Middle frontal gyrus (tissue), 1 donor: ENCODE data around the gene TBC1D25.
"Not testable (repeated sequence)": the region's sequence is repeated elsewhere in the genome, so short reads cannot be mapped to it uniquely, and the experiment has no call there.

ENCODE experiments used
- DNase-seq: peaks from one replicate; pipeline ENCODE4 v3.0.0-alpha.2; 2015; ENCODE audit warnings: low spot score; ENCODE audit errors: extremely low spot score

Gene TBC1D25

GRCh38 chrX:48514868-48515460 lies 24.6 kb upstream of the TBC1D25 start:
- DNase-seq: no peak

GRCh38 chrX:48515842-48516241 lies 23.7 kb upstream of the TBC1D25 start:
- no peak for DNase-seq

GRCh38 chrX:48516285-48516684 lies 23.2 kb upstream of the TBC1D25 start:
- DNase-seq: no peak

- DNase-seq: no peak
These were observed 22.5 kb upstream of the TBC1D25 start for GRCh38 chrX:48516987-48517386.

GRCh38 chrX:48519481-48519880 lies 20.0 kb upstream of the TBC1D25 start:
- DNase-seq: not testable (repeated sequence)

- DNase-seq: no peak
These were observed 19.1 kb upstream of the TBC1D25 start for GRCh38 chrX:48520455-48520854.

GRCh38 chrX:48520976-48521352 lies 18.6 kb upstream of the TBC1D25 start:
- DNase-seq: no peak

GRCh38 chrX:48521353-48522243 lies 17.9 kb upstream of the TBC1D25 start, which contains the start of gene EBP:
EBP (plus strand) TSS chrX:48521808; CDS start chrX:48523772, 1,964 bp downstream.
- DNase-seq: peak; percentile 60

- no peak for DNase-seq
These were observed 17.2 kb upstream of the TBC1D25 start for GRCh38 chrX:48522291-48522690.

- no peak for DNase-seq
These were observed 15.8 kb upstream of the TBC1D25 start for GRCh38 chrX:48523682-48524081.

GRCh38 chrX:48525853-48526252 lies 13.7 kb upstream of the TBC1D25 start:
- not testable (repeated sequence) for DNase-seq

- DNase-seq: no peak
These were observed 8.8 kb upstream of the TBC1D25 start for GRCh38 chrX:48530736-48531135.

GRCh38 chrX:48531358-48531959 lies 8.1 kb upstream of the TBC1D25 start:
- DNase-seq: no peak

- no peak for DNase-seq
These were observed 7.4 kb upstream of the TBC1D25 start for GRCh38 chrX:48532161-48532560.

- no peak for DNase-seq
These were observed 6.3 kb upstream of the TBC1D25 start for GRCh38 chrX:48533165-48533564.

GRCh38 chrX:48538641-48539344 lies 721 bp upstream of the TBC1D25 start:
- no peak for DNase-seq

GRCh38 chrX:48540028-48540375 lies 488 bp downstream of the TBC1D25 start:
- no peak for DNase-seq

- DNase-seq: no peak
These were observed 966 bp downstream of the TBC1D25 start for GRCh38 chrX:48540480-48540879.

GRCh38 chrX:48541140-48541814 lies 1.8 kb downstream of the TBC1D25 start:
- DNase-seq: no peak

- DNase-seq: no peak
These were observed 9.4 kb downstream of the TBC1D25 start for GRCh38 chrX:48548871-48549270.

GRCh38 chrX:48555731-48556325 lies 16.3 kb downstream of the TBC1D25 start:
- DNase-seq: not testable (repeated sequence)
